ENCODE measurements around the gene LRRC28.

LRRC28 gene

DNA sequence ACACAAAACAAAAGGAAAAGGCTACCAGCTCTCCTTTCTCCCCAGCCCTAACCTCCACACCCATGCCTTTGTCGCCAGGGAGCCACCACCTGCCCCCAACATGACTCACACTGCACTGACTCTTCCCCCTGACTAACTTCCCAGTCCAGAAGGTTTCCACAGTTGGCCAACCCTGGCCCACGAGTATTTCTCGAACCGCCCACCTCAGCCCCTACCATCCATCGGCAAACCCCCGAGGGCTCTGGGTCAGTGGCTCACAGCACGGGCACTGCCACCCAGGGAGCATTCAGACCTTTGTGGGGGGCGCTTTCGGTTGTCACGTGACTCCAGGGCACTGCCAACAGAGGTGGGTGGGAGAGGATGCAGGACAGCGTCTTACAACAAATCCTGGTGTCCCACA is 152.3 kb downstream of the LRRC28 start:
- DNase-seq = no peak

GRCh38 chr15:99404454-99404853 is 153.2 kb downstream of the LRRC28 start:
- DNase-seq = no peak

- no peak for DNase-seq
Measured at GRCh38 chr15:99406120-99406519, 154.8 kb downstream of the LRRC28 start.

DNA sequence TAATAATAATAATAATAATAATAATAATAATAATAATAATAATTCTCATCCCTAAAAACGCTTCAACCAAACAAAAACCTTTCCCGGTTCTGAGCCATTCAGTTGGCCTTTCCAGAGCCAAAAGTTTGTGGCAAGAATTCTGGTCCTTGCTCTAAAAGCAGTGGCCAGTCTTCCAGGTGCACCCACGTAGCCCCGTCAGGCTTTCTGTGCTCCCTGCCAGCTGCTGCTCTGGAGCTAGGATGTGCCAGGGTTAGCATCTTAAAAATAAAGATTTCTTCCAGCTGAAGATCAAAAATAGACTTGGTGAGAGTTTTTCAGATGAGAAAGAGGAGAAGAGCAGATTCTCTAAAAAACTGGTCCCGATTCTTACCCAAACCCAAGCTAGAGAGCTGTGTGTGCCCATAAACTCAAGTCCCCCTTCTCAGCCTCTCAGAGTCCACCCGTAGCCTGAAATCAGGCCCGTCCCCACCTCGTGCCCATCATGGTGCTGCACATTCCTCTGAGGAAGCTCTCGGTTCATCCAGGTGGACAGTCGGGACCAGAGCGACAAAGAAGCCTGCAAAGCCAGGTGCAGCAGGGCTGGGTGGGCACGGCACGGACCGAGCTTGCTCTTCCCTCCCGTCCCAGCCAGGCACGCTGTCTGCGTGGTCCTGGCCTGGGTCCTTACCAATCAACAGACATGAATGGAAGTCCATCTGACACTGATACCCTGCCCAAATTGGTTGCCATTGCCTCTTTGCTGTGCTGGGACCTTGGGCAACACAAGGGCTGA is 155.6 kb downstream of the LRRC28 start:
- no peak for DNase-seq

GRCh38 chr15:99407716-99408115 is 156.4 kb downstream of the LRRC28 start:
- DNase-seq = no peak

GRCh38 chr15:99408236-99409096 is 157.2 kb downstream of the LRRC28 start:
- DNase-seq = no peak

- peak; percentile 64 for DNase-seq
Measured at GRCh38 chr15:99409097-99409473, 157.8 kb downstream of the LRRC28 start.

- DNase-seq = no peak
Measured at GRCh38 chr15:99409560-99409959, 158.3 kb downstream of the LRRC28 start.

- no peak for DNase-seq
Measured at GRCh38 chr15:99410477-99410876, 159.2 kb downstream of the LRRC28 start.

GRCh38 chr15:99411234-99411633 is 160.0 kb downstream of the LRRC28 start:
- DNase-seq = no peak

GRCh38 chr15:99412082-99412481 is 160.8 kb downstream of the LRRC28 start:
- no peak for DNase-seq

DNA sequence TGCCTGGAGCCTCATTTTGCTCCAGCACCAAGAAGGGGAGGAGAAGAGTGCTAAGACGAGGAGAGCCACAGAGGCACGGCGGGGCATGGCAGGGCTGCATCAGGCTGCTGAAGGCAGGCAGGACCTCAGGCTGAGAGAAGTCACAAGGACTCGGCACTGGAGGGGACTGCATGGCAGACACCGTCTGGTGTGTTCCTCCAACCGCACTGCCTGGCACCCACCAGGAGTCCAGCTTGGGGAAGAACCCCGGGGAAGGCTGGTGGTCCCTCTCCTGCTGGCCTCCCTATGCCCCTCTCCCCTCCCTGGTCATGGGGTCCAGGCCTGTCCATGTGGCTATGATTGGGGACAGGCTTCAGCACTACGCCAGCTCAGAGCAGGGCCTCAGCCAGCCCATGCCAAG is 161.3 kb downstream of the LRRC28 start:
- no peak for DNase-seq

- no peak for DNase-seq
Measured at GRCh38 chr15:99413955-99414754, 162.9 kb downstream of the LRRC28 start.

- no peak for DNase-seq
Measured at GRCh38 chr15:99414755-99415731, 163.8 kb downstream of the LRRC28 start.

DNA sequence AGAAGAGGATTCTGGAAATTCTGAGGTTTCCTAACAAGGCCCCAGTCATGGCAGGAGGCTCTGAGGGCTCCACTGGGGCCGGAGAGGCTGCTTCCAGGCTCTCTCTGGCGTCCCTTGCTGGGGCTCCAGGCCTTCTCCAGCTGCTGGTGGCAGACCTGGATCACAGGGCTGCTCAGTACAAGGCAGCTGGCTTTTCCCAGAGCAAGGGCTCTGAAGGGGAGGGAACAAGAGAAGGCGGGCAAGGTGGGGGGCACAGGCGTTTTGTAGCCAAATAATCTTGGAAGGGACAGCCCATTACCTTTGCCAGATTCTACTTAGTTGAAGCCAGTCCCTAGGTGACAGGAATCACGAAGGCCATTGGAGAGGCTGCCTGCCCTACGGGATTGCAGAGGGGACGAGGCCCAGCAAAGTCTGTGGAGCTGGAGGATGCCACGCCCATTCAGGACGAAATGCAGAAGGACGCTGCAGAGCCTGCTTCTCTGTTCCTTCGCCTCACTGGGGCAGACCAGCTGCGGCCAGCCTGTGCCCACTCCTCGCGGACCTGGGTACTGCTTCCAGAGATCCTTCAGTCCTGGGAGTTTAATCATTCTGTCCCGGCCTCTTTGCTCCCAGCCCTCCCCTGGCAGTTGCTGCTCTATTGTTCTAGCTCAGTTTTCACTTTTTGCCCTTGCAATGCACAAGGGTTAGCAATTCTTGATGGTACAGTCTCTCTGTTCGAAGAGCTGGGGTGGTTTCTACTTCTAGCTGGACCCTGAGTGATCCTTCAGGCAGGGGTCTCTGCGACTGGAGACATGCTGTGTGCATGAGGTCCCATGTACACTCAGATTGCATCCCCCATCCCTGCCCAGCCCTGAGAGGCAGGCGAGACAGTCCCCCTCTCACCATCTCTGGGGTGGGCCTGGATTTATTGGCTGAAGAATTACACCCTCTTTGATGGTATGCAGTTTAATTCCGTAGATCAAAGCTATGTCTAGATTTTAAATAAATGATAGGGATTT is 165.2 kb downstream of the LRRC28 start:
- no peak for DNase-seq

- peak; percentile 44 for DNase-seq
Measured at GRCh38 chr15:99421172-99421656, 169.9 kb downstream of the LRRC28 start.

DNA sequence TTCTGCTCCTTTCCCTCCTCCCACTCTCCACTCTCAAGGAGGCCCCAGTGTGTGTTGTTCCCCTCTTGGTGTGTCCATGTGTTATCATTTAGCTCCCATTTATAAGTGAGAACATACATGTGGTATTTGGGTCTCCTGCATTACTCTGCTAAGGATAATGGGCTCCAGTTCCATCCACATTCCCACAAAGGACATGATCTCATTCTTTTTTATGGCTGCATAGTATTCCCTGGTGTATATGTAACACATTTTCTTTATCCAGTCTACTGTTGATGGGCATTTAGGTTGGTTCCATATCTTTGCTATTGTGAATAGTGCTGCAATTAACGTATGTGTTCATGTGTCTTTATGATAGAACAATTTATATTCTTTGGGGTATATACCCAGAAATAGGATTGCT is 170.5 kb downstream of the LRRC28 start:
- no peak for DNase-seq

DNA sequence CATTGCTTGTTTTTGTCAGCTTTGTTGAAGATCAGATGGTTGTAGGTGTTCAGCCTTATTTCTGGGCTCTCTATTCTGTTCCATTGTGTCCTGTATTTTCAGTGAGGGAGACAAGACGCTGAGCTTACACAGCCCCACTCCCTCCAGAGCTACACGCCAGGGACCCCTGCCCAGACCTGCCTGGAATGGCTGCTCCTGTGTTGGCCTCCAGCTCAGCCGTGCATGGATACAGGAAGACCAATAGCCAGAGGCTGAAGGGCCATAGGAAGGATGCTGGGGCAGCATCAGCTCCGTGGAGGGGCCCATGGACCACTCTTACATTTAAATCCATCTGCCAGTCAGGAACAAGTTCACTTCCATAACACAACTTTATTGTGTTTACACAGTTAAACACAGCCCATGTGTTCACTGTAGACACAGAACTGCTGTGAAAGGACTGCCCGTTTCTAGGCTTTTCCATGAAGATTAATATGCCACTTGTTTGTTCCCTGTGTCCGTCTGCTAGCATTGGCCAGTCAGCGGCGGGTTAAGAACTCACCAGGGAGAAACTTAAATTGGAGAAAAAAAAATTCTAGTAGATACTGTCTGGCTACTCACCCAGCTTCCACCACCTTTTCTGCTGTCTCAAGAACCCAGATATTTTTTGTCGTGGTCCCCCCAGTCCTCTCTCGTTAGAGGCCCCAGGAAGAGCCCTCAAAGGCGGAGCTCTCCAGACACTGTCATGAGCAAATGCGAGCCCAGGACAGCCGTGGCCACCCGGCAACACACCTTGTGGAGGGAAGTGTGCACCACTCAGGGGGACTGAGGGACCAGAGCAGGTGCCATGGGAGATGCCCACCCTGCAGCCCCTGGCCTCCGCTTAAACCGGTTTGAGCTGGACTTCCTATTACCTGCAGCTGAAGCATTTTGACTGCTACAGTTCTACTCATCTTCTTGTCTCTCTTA is 172.2 kb downstream of the LRRC28 start:
- peak; percentile 14 for DNase-seq

GRCh38 chr15:99424131-99424571 is 172.9 kb downstream of the LRRC28 start:
- peak; percentile 11 for DNase-seq
